K562 (cell line): ENCODE results near the gene HYAL1. TPM values are rescaled to one million over a fixed set of nuclear protein-coding genes. Genes with fewer than 3 reads are reported as not detected.
A peak's percentile ranks its signal among the peaks of the same experiment; 100 is the strongest.

Source experiments
- ATF1 ChIP-seq, 2 experiments: fragments of 450-650 bp in 1 of 2; IDR thresholded peaks; 2 replicates each; pipeline ENCODE4 v1.6.1; 2016; ENCODE audit warnings: missing compliant biosample characterization in 1 of 2, missing genetic modification characterization in 1 of 2
- ATF6 ChIP-seq: sonication (generic); formaldehyde crosslinking; IDR thresholded peaks from 2 replicates; pipeline ENCODE4 v1.4.0; 2020; ENCODE audit warnings: mild to moderate bottlenecking, missing genetic modification reagents
- BCL6 ChIP-seq: fragments of 250-450 bp; sonication (Bioruptor Pico); IDR thresholded peaks from 2 replicates; pipeline ENCODE4 v1.4.0; 2020
- CHD4 ChIP-seq: fragments of 200-600 bp; sonication (generic); IDR thresholded peaks from 3 replicates; pipeline ENCODE4 v1.6.1; 2012; ENCODE audit warnings: low read depth, mild to moderate bottlenecking, mixed read lengths, low read length, inconsistent platforms; ENCODE audit not compliant: insufficient read depth, insufficient replicate concordance, poor library complexity, severe bottlenecking
- CREB3 ChIP-seq: fragments of 450-650 bp; conservative IDR thresholded peaks from 2 replicates; pipeline ENCODE4 v1.6.1; 2016; ENCODE audit warnings: missing genetic modification characterization, low read depth, mild to moderate bottlenecking, missing compliant biosample characterization, moderate library complexity
- CTBP1 ChIP-seq: fragments of 450-650 bp; IDR thresholded peaks from 2 replicates; pipeline ENCODE4 v1.6.1; 2016; ENCODE audit warnings: borderline replicate concordance
- DPF2 ChIP-seq: fragments of 450-650 bp; IDR thresholded peaks from 2 replicates; pipeline ENCODE4 v1.6.1; 2016
- EP400 ChIP-seq: fragments of 450-650 bp; IDR thresholded peaks from 2 replicates; pipeline ENCODE4 v1.6.1; 2017; ENCODE audit warnings: antibody characterized with exemption, mild to moderate bottlenecking, moderate library complexity
- HES1 ChIP-seq: fragments of 450-650 bp; IDR thresholded peaks from 2 replicates; pipeline ENCODE4 v1.6.1; 2016; ENCODE audit warnings: low read depth, mild to moderate bottlenecking, moderate library complexity
- HOXB6 ChIP-seq: fragments of 250-450 bp; sonication (Bioruptor Pico); IDR thresholded peaks from 2 replicates; pipeline ENCODE4 v1.5.1; 2022; ENCODE audit warnings: mild to moderate bottlenecking, borderline replicate concordance
- ID3 ChIP-seq, 2 experiments: fragments of 250-450 bp in 1 of 2; fragments of 450-650 bp in 1 of 2; sonication (Bioruptor Pico) in 1 of 2; IDR thresholded peaks; 2 replicates each; pipeline versions ENCODE4 v1.6.1 to v1.8.0; 2016 to 2021; ENCODE audit warnings: mild to moderate bottlenecking in 2 of 2, moderate library complexity in 2 of 2, missing compliant biosample characterization in 1 of 2, missing genetic modification characterization in 1 of 2
- NR2C1 ChIP-seq, 2 experiments: fragments of 450-650 bp; IDR thresholded peaks; 2 replicates each; pipeline ENCODE4 v1.6.1; 2017; ENCODE audit warnings: mild to moderate bottlenecking in 2 of 2, antibody characterized with exemption in 1 of 2, inconsistent platforms in 1 of 2, missing compliant biosample characterization in 1 of 2, missing genetic modification characterization in 1 of 2
- NR2C2 ChIP-seq, 2 experiments: fragments of 200-800 bp in 1 of 2; sonication (Bioruptor generic) in 1 of 2; sonication (generic) in 1 of 2; formaldehyde crosslinking in 1 of 2; IDR thresholded peaks; 2 replicates each; pipeline versions ENCODE4 v1.6.1 to v1.8.0; 2016 to 2022; ENCODE audit warnings: mild to moderate bottlenecking in 1 of 2, missing compliant biosample characterization in 1 of 2, missing genetic modification characterization in 1 of 2, missing genetic modification reagents in 1 of 2
- SETDB1 ChIP-seq: IDR thresholded peaks from one replicate; pipeline ENCODE4 v1.6.1; 2012; ENCODE audit warnings: low read length, control low read depth, inconsistent platforms
- SNRNP70 ChIP-seq: fragments of 200-400 bp; formaldehyde crosslinking; optimal IDR thresholded peaks from 2 replicates; pipeline ENCODE3; 2017; ENCODE audit warnings: low read depth, low read length
- SOX6 ChIP-seq: fragments of 450-650 bp; IDR thresholded peaks from 2 replicates; pipeline ENCODE4 v1.6.1; 2014; ENCODE audit warnings: mild to moderate bottlenecking
- ZNF133 ChIP-seq: fragments of 250-450 bp; sonication (Bioruptor Pico); IDR thresholded peaks from 2 replicates; pipeline ENCODE4 v1.4.0; 2020; ENCODE audit warnings: mild to moderate bottlenecking
- ZNF445 ChIP-seq: fragments of 250-450 bp; sonication (Bioruptor Pico); IDR thresholded peaks from 2 replicates; pipeline ENCODE4 v1.4.0; 2020; ENCODE audit warnings: low read depth, mild to moderate bottlenecking, moderate library complexity
- polyA plus RNA-seq, 8 experiments: library from polyadenylated mRNA; depleted of rRNA in 4 of 8; stranded (reverse) in 5 of 8; unstranded in 3 of 8; fragments of >200 nt; fragmentation: Nextera tagmentation in 2 of 8; fragmentation: Illumina TruSeq in 1 of 8; extraction: Ambion mirVana in 2 of 8; extraction: Trizol in 1 of 8; gene quantifications; 2 replicates each; pipeline versions ENCODE4 v1.2.1 to v1.2.3, GENCODE V29; 2011 to 2014; ENCODE audit warnings: inconsistent platforms in 1 of 8, missing spikeins in 1 of 8
- total RNA-seq, 7 experiments: library from RNA; depleted of rRNA in 6 of 7; stranded (reverse); fragments of >200 nt in 6 of 7; fragmentation: Illumina TruSeq in 2 of 7; extraction: Trizol in 2 of 7; gene quantifications; 2 replicates each; pipeline versions ENCODE4 v1.2.1 to v1.2.3, GENCODE V29; 2011 to 2021; ENCODE audit warnings: low replicate concordance in 1 of 7
- TF ChIP-seq, protein P1 (sequence below): IDR thresholded peaks from 2 replicates; pipeline ENCODE4 v1.6.1; 2011; ENCODE audit not compliant: insufficient read length; ENCODE audit errors: extremely low read depth
- TF ChIP-seq, protein P2 (sequence below): sonication (generic); formaldehyde crosslinking; IDR thresholded peaks from 2 replicates; pipeline ENCODE4 v1.8.0; 2022; ENCODE audit warnings: missing genetic modification reagents, mild to moderate bottlenecking, borderline replicate concordance

Gene HYAL1
- total and polyA plus RNA-seq, 9 of the 15 experiments (the other 6 are each of a cell fraction or from before 2014, with no cell fraction given) = 1.4 to 8.5 (median 4.7) TPM

- TF ChIP-seq CHD4 (no peak), SETDB1 (no peak), ATF1 (CRISPR knock-in tag; IDR thresholded peaks at IDR 0.05) (no peak), ATF1 (tag; IDR thresholded peaks at IDR 0.05) (peak; percentile 36; the same call in 1 of the 2 replicates), ZNF445 (CRISPR knock-in tag) (no peak), HES1 (no peak), ZNF133 (CRISPR knock-in tag) (no peak), ATF6 (no peak), EP400 (peak; percentile 38; the same call in 1 of the 2 replicates), NR2C1 (IDR thresholded peaks at IDR 0.05) (peak; percentile 75), NR2C1 (tag; IDR thresholded peaks at IDR 0.05) (peak; percentile 39; the same call in 1 of the 2 replicates), HOXB6 (CRISPR knock-in tag) (no peak), SNRNP70 (no peak), ID3 (CRISPR knock-in tag; IDR thresholded peaks at IDR 0.05) (no peak), ID3 (tag; IDR thresholded peaks at IDR 0.05) (peak; percentile 70; the same call in 1 of the 2 replicates), CREB3 (no peak), CTBP1 (peak; percentile 47; the same call in 1 of the 2 replicates), SOX6 (no peak), BCL6 (no peak), DPF2 (peak; percentile 52; the same call in 1 of the 2 replicates), NR2C2 (CRISPR knock-in tag; IDR thresholded peaks at IDR 0.05) (no peak), NR2C2 (tag; IDR thresholded peaks at IDR 0.05) (peak; percentile 64; the same call in 1 of the 2 replicates)
- TF ChIP-seq, protein P1, sequence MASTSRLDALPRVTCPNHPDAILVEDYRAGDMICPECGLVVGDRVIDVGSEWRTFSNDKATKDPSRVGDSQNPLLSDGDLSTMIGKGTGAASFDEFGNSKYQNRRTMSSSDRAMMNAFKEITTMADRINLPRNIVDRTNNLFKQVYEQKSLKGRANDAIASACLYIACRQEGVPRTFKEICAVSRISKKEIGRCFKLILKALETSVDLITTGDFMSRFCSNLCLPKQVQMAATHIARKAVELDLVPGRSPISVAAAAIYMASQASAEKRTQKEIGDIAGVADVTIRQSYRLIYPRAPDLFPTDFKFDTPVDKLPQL = no peak
- TF ChIP-seq, protein P2, sequence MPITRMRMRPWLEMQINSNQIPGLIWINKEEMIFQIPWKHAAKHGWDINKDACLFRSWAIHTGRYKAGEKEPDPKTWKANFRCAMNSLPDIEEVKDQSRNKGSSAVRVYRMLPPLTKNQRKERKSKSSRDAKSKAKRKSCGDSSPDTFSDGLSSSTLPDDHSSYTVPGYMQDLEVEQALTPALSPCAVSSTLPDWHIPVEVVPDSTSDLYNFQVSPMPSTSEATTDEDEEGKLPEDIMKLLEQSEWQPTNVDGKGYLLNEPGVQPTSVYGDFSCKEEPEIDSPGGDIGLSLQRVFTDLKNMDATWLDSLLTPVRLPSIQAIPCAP (CRISPR knock-in tag) = no peak
These were observed 21.2 kb upstream of the HYAL1 start (continued) for GRCh38 chr3:50324351-50325112.
